ENCODE data around the gene KRTAP10-12. TPM values are rescaled to one million over a fixed set of nuclear protein-coding genes. Genes with fewer than 3 reads are reported as not detected.

The KRTAP10-12 gene
- total RNA-seq, 2 experiments from 2014 or later, result not detected

GRCh38 chr21:44728716-44729115, 31.7 kb downstream of the KRTAP10-12 start:
- no peak overlapping the region for H3K4me3 Mint-ChIP-seq
- no peak for ATAC-seq
- no peak overlapping the region for H3K27ac Mint-ChIP-seq
- DNase-seq, result no peak
- H3K9me3 Mint-ChIP-seq, result no peaks in the 10 kb centered on the region
- TF ChIP-seq, protein P1, sequence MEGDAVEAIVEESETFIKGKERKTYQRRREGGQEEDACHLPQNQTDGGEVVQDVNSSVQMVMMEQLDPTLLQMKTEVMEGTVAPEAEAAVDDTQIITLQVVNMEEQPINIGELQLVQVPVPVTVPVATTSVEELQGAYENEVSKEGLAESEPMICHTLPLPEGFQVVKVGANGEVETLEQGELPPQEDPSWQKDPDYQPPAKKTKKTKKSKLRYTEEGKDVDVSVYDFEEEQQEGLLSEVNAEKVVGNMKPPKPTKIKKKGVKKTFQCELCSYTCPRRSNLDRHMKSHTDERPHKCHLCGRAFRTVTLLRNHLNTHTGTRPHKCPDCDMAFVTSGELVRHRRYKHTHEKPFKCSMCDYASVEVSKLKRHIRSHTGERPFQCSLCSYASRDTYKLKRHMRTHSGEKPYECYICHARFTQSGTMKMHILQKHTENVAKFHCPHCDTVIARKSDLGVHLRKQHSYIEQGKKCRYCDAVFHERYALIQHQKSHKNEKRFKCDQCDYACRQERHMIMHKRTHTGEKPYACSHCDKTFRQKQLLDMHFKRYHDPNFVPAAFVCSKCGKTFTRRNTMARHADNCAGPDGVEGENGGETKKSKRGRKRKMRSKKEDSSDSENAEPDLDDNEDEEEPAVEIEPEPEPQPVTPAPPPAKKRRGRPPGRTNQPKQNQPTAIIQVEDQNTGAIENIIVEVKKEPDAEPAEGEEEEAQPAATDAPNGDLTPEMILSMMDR (IDR thresholded peaks at IDR 0.05), result no peak
- CTCF ChIA-PET, result interaction anchor here (2.2 kb wide), 1 partner anchor 14 kb away, joined by 9 read pairs; no protein-coding TSS in a partner anchor
- intact Hi-C loops (cut with micrococcal nuclease), result no loop called here
- H3K27me3 Mint-ChIP-seq, result peaks cover 5% of the 10 kb centered on the region
- peaks cover 3% of the 10 kb centered on the region for H3K4me1 Mint-ChIP-seq (ENCODE audit: low read depth)
- H3K36me3 Mint-ChIP-seq (ENCODE audit: low read depth), result no peaks in the 10 kb centered on the region
- POLR2A ChIA-PET, result interaction anchor here (0.7 kb wide), 1 partner anchor 234 kb away, joined by 3 read pairs; no protein-coding TSS in a partner anchor

GRCh38 chr21:44729336-44730027, 32.5 kb downstream of the KRTAP10-12 start:
- ChIA-PET POLR2A (interaction anchor here (0.7 kb wide), 1 partner anchor 235 kb away, joined by 3 read pairs; no protein-coding TSS in a partner anchor), CTCF (interaction anchor here (2.2 kb wide), 1 partner anchor 13 kb away, joined by 9 read pairs; no protein-coding TSS in a partner anchor)
- Mint-ChIP-seq H3K9me3 (no peaks in the 10 kb centered on the region), H3K27me3 (peaks cover 3% of the 10 kb centered on the region), H3K4me3 (no peak overlapping the region), H3K4me1 (ENCODE audit: low read depth) (no peaks in the 10 kb centered on the region), H3K36me3 (ENCODE audit: low read depth) (no peaks in the 10 kb centered on the region), H3K27ac (no peak overlapping the region)
- ATAC-seq (no peak), DNase-seq (no peak)
- intact Hi-C loops (cut with micrococcal nuclease), result no loop called here
- TF ChIP-seq, protein P1 (IDR thresholded peaks at IDR 0.05), result no peak

GRCh38 chr21:44730028-44730395, 33.0 kb downstream of the KRTAP10-12 start:
- H3K4me1 Mint-ChIP-seq (ENCODE audit: low read depth), result no peaks in the 10 kb centered on the region
- ChIA-PET CTCF (interaction anchor here (2.2 kb wide), 1 partner anchor 13 kb away, joined by 9 read pairs; no protein-coding TSS in a partner anchor), POLR2A (no interaction called here)
- no peak for ATAC-seq
- DNase-seq, result no peak
- no peak overlapping the region for H3K27ac Mint-ChIP-seq
- intact Hi-C loops (cut with micrococcal nuclease), result no loop called here
- H3K27me3 Mint-ChIP-seq, result peaks cover 3% of the 10 kb centered on the region
- H3K36me3 Mint-ChIP-seq (ENCODE audit: low read depth), result no peaks in the 10 kb centered on the region
- TF ChIP-seq, protein P1 (IDR thresholded peaks at IDR 0.05), result no peak
- no peaks in the 10 kb centered on the region for H3K9me3 Mint-ChIP-seq
- no peak overlapping the region for H3K4me3 Mint-ChIP-seq

DNA sequence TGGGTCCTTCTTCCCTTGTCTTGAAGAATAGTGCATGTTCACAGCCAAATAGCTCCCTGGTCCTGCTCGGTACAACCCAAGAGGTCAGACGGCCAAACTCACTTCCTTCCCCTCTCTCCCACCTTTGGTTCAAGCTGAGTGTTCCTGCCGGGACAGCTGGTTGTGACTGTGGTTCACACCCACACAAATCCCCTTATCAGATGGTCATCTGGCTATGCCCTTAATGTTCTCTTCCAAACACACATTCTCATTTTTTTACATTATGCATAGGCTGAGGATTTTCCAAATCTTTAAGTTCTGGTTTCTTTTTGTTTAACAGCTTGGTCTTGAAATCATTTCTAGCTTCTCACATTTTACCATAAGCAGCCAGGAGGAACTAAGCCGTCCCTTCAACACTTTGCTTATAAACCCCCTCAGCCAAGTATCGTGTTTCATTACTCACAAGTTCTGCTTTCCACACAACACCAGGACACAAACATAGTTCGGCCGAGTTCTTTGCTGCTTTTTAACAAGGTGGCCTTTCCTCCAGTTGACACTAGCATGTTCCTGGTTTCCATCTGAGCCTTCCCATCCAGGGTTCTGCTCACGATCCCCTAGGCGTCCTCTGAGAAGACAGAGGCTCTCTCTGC, 34.1 kb downstream of the KRTAP10-12 start:
- H3K4me1 Mint-ChIP-seq (ENCODE audit: low read depth), result no peaks in the 10 kb centered on the region
- no peaks in the 10 kb centered on the region for H3K9me3 Mint-ChIP-seq
- intact Hi-C loops (cut with micrococcal nuclease), result no loop called here
- DNase-seq, result no peak
- H3K36me3 Mint-ChIP-seq (ENCODE audit: low read depth), result no peaks in the 10 kb centered on the region
- peaks cover 3% of the 10 kb centered on the region for H3K27me3 Mint-ChIP-seq
- H3K4me3 Mint-ChIP-seq, result no peak overlapping the region
- H3K27ac Mint-ChIP-seq, result no peak overlapping the region
- TF ChIP-seq, protein P1 (IDR thresholded peaks at IDR 0.05), result no peak
- no peak for ATAC-seq
- ChIA-PET POLR2A (no interaction called here), CTCF (interaction anchor here (2.2 kb wide), 1 partner anchor 12 kb away, joined by 9 read pairs; no protein-coding TSS in a partner anchor)

DNA sequence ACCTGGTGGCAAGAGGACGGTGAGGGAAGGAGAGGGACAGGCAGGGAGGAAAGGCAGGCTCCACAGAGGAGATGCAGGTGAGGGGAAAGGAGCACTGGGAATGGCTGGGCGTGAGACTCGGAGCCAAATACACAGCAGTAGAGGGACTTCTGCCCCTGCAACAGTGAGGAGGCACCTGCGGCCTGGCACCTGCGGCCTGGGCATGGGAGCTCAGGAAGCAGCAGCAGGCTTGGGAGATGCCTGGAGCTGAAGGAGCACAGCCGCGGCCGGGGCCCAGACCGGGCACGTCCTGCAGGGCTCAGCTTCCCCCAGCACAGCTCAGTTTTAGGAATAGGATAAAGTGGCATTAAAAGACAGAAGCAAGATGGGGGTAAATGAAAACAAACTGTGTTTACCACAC, 35.3 kb downstream of the KRTAP10-12 start:
- Mint-ChIP-seq H3K4me3 (no peak overlapping the region), H3K27ac (no peak overlapping the region), H3K27me3 (peaks cover 3% of the 10 kb centered on the region), H3K4me1 (ENCODE audit: low read depth) (no peaks in the 10 kb centered on the region), H3K9me3 (no peaks in the 10 kb centered on the region), H3K36me3 (ENCODE audit: low read depth) (no peaks in the 10 kb centered on the region)
- CTCF ChIA-PET, result no interaction called here
- no peak for DNase-seq
- no peak for ATAC-seq
- POLR2A ChIA-PET, result no interaction called here
- intact Hi-C loops (cut with micrococcal nuclease), result no loop called here
- TF ChIP-seq, protein P1 (IDR thresholded peaks at IDR 0.05), result no peak

Measured in activated CD8-positive, alpha-beta T cell treated with anti-CD3 and anti-CD28 coated beads for 36 hours (primary cell).